ENCODE results near the gene HNRNPCL2. TPM values are rescaled to one million over a fixed set of nuclear protein-coding genes. Genes with fewer than 3 reads are reported as not detected.

The HNRNPCL2 gene
- total RNA-seq: not detected in 2 replicates

GRCh38 chr1:13116754-13117153, at the start of gene HNRNPCL2:
Gene HNRNPCL2 (minus strand): TSS chr1:13116854. CDS start chr1:13116400, 454 bp downstream.

GRCh38 chr1:13165531-13165930, 48.9 kb upstream of the HNRNPCL2 start, which contains the start of gene HNRNPCL4:
Gene HNRNPCL4 (minus strand): TSS chr1:13165631. CDS start chr1:13165467, 164 bp downstream.

GRCh38 chr1:13155909-13156308, 39.3 kb upstream of the HNRNPCL2 start, which contains the start of gene PRAMEF26:
Gene PRAMEF26 (minus strand): TSS chr1:13156009. CDS start chr1:13153095, 2,914 bp downstream.

GRCh38 chr1:13070474-13070873, 46.2 kb downstream of the HNRNPCL2 start, which contains the start of gene PRAMEF25:
Gene PRAMEF25 (plus strand): TSS chr1:13070774. CDS start chr1:13073694, 2,920 bp downstream.

Other genes with a start within 250 kb of the HNRNPCL2 start
- gene PRAMEF4, start 230.7 kb downstream of the HNRNPCL2 start, total RNA-seq: not detected in 2 replicates
- not detected in 2 replicates for gene PRAMEF10, start 218.6 kb downstream of the HNRNPCL2 start, total RNA-seq
- gene PRAMEF7, start 200.2 kb downstream of the HNRNPCL2 start, total RNA-seq: not detected in 2 replicates
- not detected in 2 replicates for gene PRAMEF6, start 169.3 kb downstream of the HNRNPCL2 start, total RNA-seq
- not detected in 2 replicates for gene PRAMEF27, start 60.3 kb downstream of the HNRNPCL2 start, total RNA-seq
- gene HNRNPCL3, start 56.1 kb downstream of the HNRNPCL2 start, total RNA-seq: not detected in 2 replicates
- gene PRAMEF25, start 46.1 kb downstream of the HNRNPCL2 start, total RNA-seq: not detected in 2 replicates
- gene PRAMEF26, start 39.2 kb upstream of the HNRNPCL2 start, total RNA-seq: not detected in 2 replicates
- not detected in 2 replicates for gene HNRNPCL4, start 48.8 kb upstream of the HNRNPCL2 start, total RNA-seq
- gene PRAMEF9, start 55.0 kb upstream of the HNRNPCL2 start, total RNA-seq: not detected in 2 replicates
- not detected in 2 replicates for gene PRAMEF13, start 84.6 kb upstream of the HNRNPCL2 start, total RNA-seq
- gene PRAMEF18, start 109.3 kb upstream of the HNRNPCL2 start, total RNA-seq: not detected in 2 replicates
- gene PRAMEF5, start 137.3 kb upstream of the HNRNPCL2 start, total RNA-seq: not detected in 2 replicates
- gene PRAMEF8, start 168.3 kb upstream of the HNRNPCL2 start, total RNA-seq: not detected in 2 replicates
- gene PRAMEF33, start 186.7 kb upstream of the HNRNPCL2 start, total RNA-seq: not detected in 2 replicates
- gene PRAMEF15, start 198.7 kb upstream of the HNRNPCL2 start, total RNA-seq: not detected in 2 replicates
- not detected in 2 replicates for gene PRAMEF14, start 230.3 kb upstream of the HNRNPCL2 start, total RNA-seq

Data from smooth muscle cell of trachea (primary cell).